ENCODE data around the gene HRG. TPM values are rescaled to one million over a fixed set of nuclear protein-coding genes. Genes with fewer than 3 reads are reported as not detected.

Gene HRG
- polyA plus RNA-seq, 1 donor (not counting 4 experiments of a cell fraction or from before 2014, with no cell fraction given): 0.03 TPM

DNA sequence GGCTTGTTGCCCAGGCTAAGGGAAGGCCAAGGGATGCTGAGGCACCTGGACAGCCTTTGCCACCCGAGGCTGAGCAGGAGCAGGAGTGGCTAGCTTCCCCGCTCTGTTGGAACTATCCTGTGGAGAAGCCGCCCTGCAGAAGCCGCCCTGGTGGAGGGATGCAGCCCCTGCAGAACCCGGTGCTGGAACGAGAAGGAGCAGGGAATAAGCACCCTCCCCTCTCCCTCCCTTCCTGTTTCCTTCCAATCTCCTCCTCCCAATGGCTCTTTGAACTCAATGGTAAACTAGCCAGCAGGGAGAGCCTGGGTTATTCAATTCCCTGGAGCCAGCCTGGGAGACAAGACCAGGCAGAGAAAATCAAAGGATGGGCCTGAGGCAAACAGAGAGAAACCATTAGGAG, 11.8 kb upstream of the HRG start:
- no peak for FAIRE-seq
- dilution Hi-C loops (cut with MboI; ENCODE audit: extremely low pct_ligation_motif_present, low sequenced_read_pairs): no loop called here

DNA sequence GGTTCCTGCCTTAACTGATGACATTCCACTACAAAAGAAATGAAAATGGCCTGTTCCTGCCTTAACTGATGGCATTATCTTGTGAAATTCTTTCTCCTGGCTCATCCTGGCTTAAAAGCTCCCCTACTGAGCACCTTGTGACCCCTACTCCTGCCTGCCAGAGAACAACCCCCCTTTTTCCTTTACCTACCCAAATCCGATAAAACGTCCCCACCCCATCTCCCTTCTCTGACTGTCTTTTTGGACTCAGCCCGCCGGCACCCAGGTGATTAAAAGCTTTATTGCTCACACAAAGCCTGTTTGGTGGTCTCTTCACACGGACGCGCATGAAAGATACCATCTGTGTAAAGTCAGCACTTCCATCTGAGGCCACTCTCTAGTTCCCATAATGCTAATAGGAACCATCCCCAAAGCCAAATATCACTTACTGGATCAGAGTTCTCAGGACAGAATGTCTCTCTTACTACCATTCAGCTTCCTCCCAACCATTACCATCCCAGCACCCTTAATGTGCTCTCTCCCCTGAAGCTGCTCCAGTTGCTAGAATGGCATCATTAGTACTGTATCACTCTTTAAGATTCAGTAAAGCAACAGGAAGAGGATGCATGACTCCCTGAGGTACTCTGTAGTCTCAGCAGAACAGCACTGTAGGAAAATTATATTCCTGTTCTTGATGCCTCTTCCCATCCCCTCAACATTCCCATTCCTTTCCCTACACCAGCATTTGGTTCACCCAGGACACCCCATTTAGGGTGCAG, 2.3 kb upstream of the HRG start:
- Histone ChIP-seq H4K20me1 (ENCODE audit: control insufficient read depth, extremely low read depth, insufficient read depth, low read length) (no peaks in the 10 kb centered on the region), H3K4me3 (ENCODE audit: control insufficient read depth in 2 of 3, extremely low read depth in 1 of 3, insufficient read depth in 2 of 3, low read depth in 1 of 3, low read length in 3 of 3) (no peak overlapping the region), H3K9ac (ENCODE audit: control insufficient read depth, extremely low read depth, insufficient read depth, low read length) (no peak overlapping the region), H3K27ac (ENCODE audit: control insufficient read depth, insufficient read depth, low read length) (no peak overlapping the region), H3K36me3 (ENCODE audit: control insufficient read depth in 2 of 2, extremely low read depth in 1 of 2, insufficient read depth in 2 of 2, low read length in 2 of 2) (no peaks in the 10 kb centered on the region), H2AFZ (ENCODE audit: control insufficient read depth, low read length) (no peak overlapping the region), H3K27me3 (ENCODE audit: control insufficient read depth, extremely low read depth, insufficient read depth, low read length) (no peaks in the 10 kb centered on the region), H3K4me2 (ENCODE audit: control insufficient read depth, extremely low read depth, insufficient read depth, low read depth, low read length) (no peak overlapping the region), H3K4me1 (ENCODE audit: control insufficient read depth, extremely low read depth, insufficient read depth, low read length) (peaks cover 2% of the 10 kb centered on the region), H3K79me2 (ENCODE audit: control insufficient read depth, insufficient read depth, low read length) (no peaks in the 10 kb centered on the region), H3K9me3 (ENCODE audit: control insufficient read depth, low read depth, low read length) (no peaks in the 10 kb centered on the region), H3K9me1 (ENCODE audit: control insufficient read depth, extremely low read depth, insufficient read depth, low read length) (no peaks in the 10 kb centered on the region)
- FAIRE-seq (no peak), DNase-seq (ENCODE audit: low read depth, low spot score) (no peak)
- TF ChIP-seq, protein P1, sequence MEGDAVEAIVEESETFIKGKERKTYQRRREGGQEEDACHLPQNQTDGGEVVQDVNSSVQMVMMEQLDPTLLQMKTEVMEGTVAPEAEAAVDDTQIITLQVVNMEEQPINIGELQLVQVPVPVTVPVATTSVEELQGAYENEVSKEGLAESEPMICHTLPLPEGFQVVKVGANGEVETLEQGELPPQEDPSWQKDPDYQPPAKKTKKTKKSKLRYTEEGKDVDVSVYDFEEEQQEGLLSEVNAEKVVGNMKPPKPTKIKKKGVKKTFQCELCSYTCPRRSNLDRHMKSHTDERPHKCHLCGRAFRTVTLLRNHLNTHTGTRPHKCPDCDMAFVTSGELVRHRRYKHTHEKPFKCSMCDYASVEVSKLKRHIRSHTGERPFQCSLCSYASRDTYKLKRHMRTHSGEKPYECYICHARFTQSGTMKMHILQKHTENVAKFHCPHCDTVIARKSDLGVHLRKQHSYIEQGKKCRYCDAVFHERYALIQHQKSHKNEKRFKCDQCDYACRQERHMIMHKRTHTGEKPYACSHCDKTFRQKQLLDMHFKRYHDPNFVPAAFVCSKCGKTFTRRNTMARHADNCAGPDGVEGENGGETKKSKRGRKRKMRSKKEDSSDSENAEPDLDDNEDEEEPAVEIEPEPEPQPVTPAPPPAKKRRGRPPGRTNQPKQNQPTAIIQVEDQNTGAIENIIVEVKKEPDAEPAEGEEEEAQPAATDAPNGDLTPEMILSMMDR (optimal IDR thresholded peaks at IDR 0.05 in 1 of 3, IDR thresholded peaks at IDR 0.05 in 1 of 3, conservative IDR thresholded peaks at IDR 0.05 in 1 of 3; ENCODE audit: extremely low read depth in 1 of 3, insufficient read depth in 2 of 3, low read length in 3 of 3): no peak
- no peak for TF ChIP-seq EZH2 (IDR thresholded peaks at IDR 0.05; ENCODE audit: low read length)
- dilution Hi-C loops (cut with MboI; ENCODE audit: extremely low pct_ligation_motif_present, low sequenced_read_pairs): no loop called here

More for the DNA sequence above, 11.8 kb upstream of the HRG start:
- Histone ChIP-seq H3K4me1 (ENCODE audit: control insufficient read depth, extremely low read depth, insufficient read depth, low read length) (peaks cover 7% of the 10 kb centered on the region), H3K27me3 (ENCODE audit: control insufficient read depth, extremely low read depth, insufficient read depth, low read length) (no peaks in the 10 kb centered on the region), H3K4me2 (ENCODE audit: control insufficient read depth, extremely low read depth, insufficient read depth, low read depth, low read length) (no peak overlapping the region), H3K9me3 (ENCODE audit: control insufficient read depth, low read depth, low read length) (no peaks in the 10 kb centered on the region), H4K20me1 (ENCODE audit: control insufficient read depth, extremely low read depth, insufficient read depth, low read length) (no peaks in the 10 kb centered on the region), H3K9ac (ENCODE audit: control insufficient read depth, extremely low read depth, insufficient read depth, low read length) (no peak overlapping the region), H3K4me3 (ENCODE audit: control insufficient read depth in 2 of 3, extremely low read depth in 1 of 3, insufficient read depth in 2 of 3, low read depth in 1 of 3, low read length in 3 of 3) (no peak overlapping the region), H3K9me1 (ENCODE audit: control insufficient read depth, extremely low read depth, insufficient read depth, low read length) (peaks cover 3% of the 10 kb centered on the region), H2AFZ (ENCODE audit: control insufficient read depth, low read length) (peak overlapping the region; percentile 20), H3K36me3 (ENCODE audit: control insufficient read depth in 2 of 2, extremely low read depth in 1 of 2, insufficient read depth in 2 of 2, low read length in 2 of 2) (no peaks in the 10 kb centered on the region), H3K79me2 (ENCODE audit: control insufficient read depth, insufficient read depth, low read length) (no peaks in the 10 kb centered on the region), H3K27ac (ENCODE audit: control insufficient read depth, insufficient read depth, low read length) (no peak overlapping the region)
- TF ChIP-seq, protein P1 (optimal IDR thresholded peaks at IDR 0.05 in 1 of 3, IDR thresholded peaks at IDR 0.05 in 1 of 3, conservative IDR thresholded peaks at IDR 0.05 in 1 of 3; ENCODE audit: extremely low read depth in 1 of 3, insufficient read depth in 2 of 3, low read length in 3 of 3): no peak
- TF ChIP-seq EZH2 (IDR thresholded peaks at IDR 0.05; ENCODE audit: low read length): no peak
- DNase-seq (ENCODE audit: low read depth, low spot score): no peak

All from keratinocyte (primary cell).